Measurements from ENCODE around the gene SZT2.

DNA sequence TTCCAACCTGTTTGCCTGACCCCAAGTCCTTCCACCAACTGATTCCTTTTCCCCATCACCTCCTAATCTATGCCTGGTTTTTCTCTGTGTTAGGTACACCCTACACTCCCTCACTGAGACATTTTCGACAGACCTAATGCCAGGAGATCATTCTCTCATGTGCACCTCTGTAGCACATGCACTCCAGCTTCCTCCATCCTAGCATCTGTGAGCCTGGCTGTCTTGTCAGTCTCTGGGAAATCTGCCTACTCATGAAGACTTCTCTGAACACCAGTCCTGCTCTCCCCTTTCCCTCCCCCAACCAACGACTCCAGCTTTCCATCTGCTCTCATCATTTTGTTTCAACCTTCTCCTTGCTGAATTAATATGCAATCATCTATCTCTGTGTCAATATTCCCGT, 1.1 kb upstream of the SZT2 start:
- TF ChIP-seq, protein P1, sequence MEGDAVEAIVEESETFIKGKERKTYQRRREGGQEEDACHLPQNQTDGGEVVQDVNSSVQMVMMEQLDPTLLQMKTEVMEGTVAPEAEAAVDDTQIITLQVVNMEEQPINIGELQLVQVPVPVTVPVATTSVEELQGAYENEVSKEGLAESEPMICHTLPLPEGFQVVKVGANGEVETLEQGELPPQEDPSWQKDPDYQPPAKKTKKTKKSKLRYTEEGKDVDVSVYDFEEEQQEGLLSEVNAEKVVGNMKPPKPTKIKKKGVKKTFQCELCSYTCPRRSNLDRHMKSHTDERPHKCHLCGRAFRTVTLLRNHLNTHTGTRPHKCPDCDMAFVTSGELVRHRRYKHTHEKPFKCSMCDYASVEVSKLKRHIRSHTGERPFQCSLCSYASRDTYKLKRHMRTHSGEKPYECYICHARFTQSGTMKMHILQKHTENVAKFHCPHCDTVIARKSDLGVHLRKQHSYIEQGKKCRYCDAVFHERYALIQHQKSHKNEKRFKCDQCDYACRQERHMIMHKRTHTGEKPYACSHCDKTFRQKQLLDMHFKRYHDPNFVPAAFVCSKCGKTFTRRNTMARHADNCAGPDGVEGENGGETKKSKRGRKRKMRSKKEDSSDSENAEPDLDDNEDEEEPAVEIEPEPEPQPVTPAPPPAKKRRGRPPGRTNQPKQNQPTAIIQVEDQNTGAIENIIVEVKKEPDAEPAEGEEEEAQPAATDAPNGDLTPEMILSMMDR (IDR thresholded peaks at IDR 0.05) = no peak
- TF ChIP-seq SMAD4 (CRISPR knock-in tag; IDR thresholded peaks at IDR 0.05) (no peak), NFYB (CRISPR knock-in tag; conservative IDR thresholded peaks at IDR 0.05; ENCODE audit: low read depth) (no peak), SOX15 (CRISPR knock-in tag; IDR thresholded peaks at IDR 0.05) (no peak), MYBL2 (CRISPR knock-in tag; IDR thresholded peaks at IDR 0.05) (no peak), NR2C2 (CRISPR knock-in tag; IDR thresholded peaks at IDR 0.05) (no peak), MAX (CRISPR knock-in tag; IDR thresholded peaks at IDR 0.05) (no peak), ATF1 (CRISPR knock-in tag; IDR thresholded peaks at IDR 0.05) (no peak), ETV6 (CRISPR knock-in tag; IDR thresholded peaks at IDR 0.05) (no peak)
- TF ChIP-seq, protein P2, sequence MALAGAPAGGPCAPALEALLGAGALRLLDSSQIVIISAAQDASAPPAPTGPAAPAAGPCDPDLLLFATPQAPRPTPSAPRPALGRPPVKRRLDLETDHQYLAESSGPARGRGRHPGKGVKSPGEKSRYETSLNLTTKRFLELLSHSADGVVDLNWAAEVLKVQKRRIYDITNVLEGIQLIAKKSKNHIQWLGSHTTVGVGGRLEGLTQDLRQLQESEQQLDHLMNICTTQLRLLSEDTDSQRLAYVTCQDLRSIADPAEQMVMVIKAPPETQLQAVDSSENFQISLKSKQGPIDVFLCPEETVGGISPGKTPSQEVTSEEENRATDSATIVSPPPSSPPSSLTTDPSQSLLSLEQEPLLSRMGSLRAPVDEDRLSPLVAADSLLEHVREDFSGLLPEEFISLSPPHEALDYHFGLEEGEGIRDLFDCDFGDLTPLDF (CRISPR knock-in tag; IDR thresholded peaks at IDR 0.05) = no peak
- TF ChIP-seq, protein P3, sequence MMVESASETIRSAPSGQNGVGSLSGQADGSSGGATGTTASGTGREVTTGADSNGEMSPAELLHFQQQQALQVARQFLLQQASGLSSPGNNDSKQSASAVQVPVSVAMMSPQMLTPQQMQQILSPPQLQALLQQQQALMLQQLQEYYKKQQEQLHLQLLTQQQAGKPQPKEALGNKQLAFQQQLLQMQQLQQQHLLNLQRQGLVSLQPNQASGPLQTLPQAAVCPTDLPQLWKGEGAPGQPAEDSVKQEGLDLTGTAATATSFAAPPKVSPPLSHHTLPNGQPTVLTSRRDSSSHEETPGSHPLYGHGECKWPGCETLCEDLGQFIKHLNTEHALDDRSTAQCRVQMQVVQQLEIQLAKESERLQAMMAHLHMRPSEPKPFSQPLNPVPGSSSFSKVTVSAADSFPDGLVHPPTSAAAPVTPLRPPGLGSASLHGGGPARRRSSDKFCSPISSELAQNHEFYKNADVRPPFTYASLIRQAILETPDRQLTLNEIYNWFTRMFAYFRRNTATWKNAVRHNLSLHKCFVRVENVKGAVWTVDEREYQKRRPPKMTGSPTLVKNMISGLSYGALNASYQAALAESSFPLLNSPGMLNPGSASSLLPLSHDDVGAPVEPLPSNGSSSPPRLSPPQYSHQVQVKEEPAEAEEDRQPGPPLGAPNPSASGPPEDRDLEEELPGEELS (CRISPR knock-in tag; IDR thresholded peaks at IDR 0.05) = no peak
- TF ChIP-seq, protein P4, sequence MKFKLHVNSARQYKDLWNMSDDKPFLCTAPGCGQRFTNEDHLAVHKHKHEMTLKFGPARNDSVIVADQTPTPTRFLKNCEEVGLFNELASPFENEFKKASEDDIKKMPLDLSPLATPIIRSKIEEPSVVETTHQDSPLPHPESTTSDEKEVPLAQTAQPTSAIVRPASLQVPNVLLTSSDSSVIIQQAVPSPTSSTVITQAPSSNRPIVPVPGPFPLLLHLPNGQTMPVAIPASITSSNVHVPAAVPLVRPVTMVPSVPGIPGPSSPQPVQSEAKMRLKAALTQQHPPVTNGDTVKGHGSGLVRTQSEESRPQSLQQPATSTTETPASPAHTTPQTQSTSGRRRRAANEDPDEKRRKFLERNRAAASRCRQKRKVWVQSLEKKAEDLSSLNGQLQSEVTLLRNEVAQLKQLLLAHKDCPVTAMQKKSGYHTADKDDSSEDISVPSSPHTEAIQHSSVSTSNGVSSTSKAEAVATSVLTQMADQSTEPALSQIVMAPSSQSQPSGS (CRISPR knock-in tag; IDR thresholded peaks at IDR 0.05; ENCODE audit: borderline replicate concordance, low read depth) = no peak

Measured in WTC11 (cell line).